COLO829 (cell line): Measurements from ENCODE around the gene NUP85.
"Not testable (repeated sequence)": the region's sequence is repeated elsewhere in the genome, so short reads cannot be mapped to it uniquely, and the experiment has no call there.

Experiments
- DNase-seq: peaks from one replicate; pipeline ENCODE4 v3.0.0; 2012; ENCODE audit warnings: low spot score

Gene NUP85

GRCh38 chr17:75205037-75205792, at the start of gene NUP85:
Gene NUP85, plus strand, starts transcription at chr17:75205679. Its CDS starts 83 bp downstream, at chr17:75205762.
- DNase-seq = peak; percentile 100

GRCh38 chr17:75158480-75158879, 47.0 kb upstream of the NUP85 start:
- DNase-seq = not testable (repeated sequence)

GRCh38 chr17:75159196-75160031, 46.1 kb upstream of the NUP85 start:
- no peak for DNase-seq

GRCh38 chr17:75160211-75160610, 45.3 kb upstream of the NUP85 start:
- DNase-seq = no peak

- no peak for DNase-seq
Observed at GRCh38 chr17:75163074-75163473, 42.4 kb upstream of the NUP85 start.

GRCh38 chr17:75164606-75165005, 40.9 kb upstream of the NUP85 start:
- DNase-seq = not testable (repeated sequence)

GRCh38 chr17:75168998-75169397, 36.5 kb upstream of the NUP85 start:
- no peak for DNase-seq

GRCh38 chr17:75173526-75173925, 32.0 kb upstream of the NUP85 start:
- no peak for DNase-seq

GRCh38 chr17:75174996-75175395, 30.5 kb upstream of the NUP85 start:
- DNase-seq = no peak

- DNase-seq = no peak
Observed at GRCh38 chr17:75176625-75177024, 28.9 kb upstream of the NUP85 start.

- DNase-seq = no peak
Observed at GRCh38 chr17:75178453-75178852, 27.0 kb upstream of the NUP85 start.

GRCh38 chr17:75181110-75181509, 24.4 kb upstream of the NUP85 start:
- DNase-seq = no peak

GRCh38 chr17:75181608-75182318, 23.7 kb upstream of the NUP85 start:
- no peak for DNase-seq

GRCh38 chr17:75182319-75182568, 23.2 kb upstream of the NUP85 start:
- DNase-seq = no peak

- peak; percentile 94 for DNase-seq
Observed at GRCh38 chr17:75182569-75183436, 22.7 kb upstream of the NUP85 start, which contains the start of gene SUMO2. Gene SUMO2, minus strand, starts transcription at chr17:75182959. Its CDS starts 125 bp downstream, at chr17:75182834.

GRCh38 chr17:75183999-75184884, 21.2 kb upstream of the NUP85 start:
- no peak for DNase-seq

- DNase-seq = no peak
Observed at GRCh38 chr17:75188614-75189013, 16.9 kb upstream of the NUP85 start.

- no peak for DNase-seq
Observed at GRCh38 chr17:75191584-75191983, 13.9 kb upstream of the NUP85 start.

- no peak for DNase-seq
Observed at GRCh38 chr17:75194879-75195278, 10.6 kb upstream of the NUP85 start.

GRCh38 chr17:75199886-75200618, 5.4 kb upstream of the NUP85 start:
- DNase-seq = no peak
